ENCODE data around the gene EXOC6B.
A peak's percentile ranks its signal among the peaks of the same experiment; 100 is the strongest.

Gene EXOC6B

DNA sequence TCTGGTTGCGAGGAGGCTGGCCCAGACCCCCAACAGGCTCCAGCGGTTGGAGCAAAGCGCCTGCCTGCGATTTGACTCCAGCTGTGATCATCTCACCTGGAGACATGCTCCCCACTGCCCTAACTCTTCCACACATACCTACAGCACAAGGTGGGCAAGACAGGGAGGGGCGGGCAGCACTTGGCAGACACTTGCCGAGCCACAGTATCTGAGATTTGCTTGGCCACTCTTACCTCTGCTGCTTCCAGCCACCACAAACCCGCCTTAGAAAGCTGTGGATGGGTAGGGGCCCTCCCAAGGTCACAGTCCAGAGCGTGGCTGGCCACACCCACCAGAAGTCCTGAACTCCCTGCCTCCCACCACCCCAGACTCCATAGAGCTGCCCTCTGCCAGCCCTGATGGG is 686.4 kb downstream of the EXOC6B start:
- no peaks in the 10 kb centered on the region for H3K9me3 ChIP-seq (ENCODE audit: insufficient read depth, low read length)
- no peak for TF ChIP-seq EZH2phosphoT487 (IDR thresholded peaks at IDR 0.05; ENCODE audit: low read depth)
- H4K20me1 ChIP-seq (ENCODE audit: insufficient read depth, low read length), result no peaks in the 10 kb centered on the region
- no peak overlapping the region for H3K27ac ChIP-seq (ENCODE audit: low read length)
- no peak overlapping the region for H3K9ac ChIP-seq (ENCODE audit: low read length)
- H3K4me3 ChIP-seq (ENCODE audit: low read length), result no peak overlapping the region
- H3K4me2 ChIP-seq (ENCODE audit: low read length), result no peak overlapping the region
- H3K27me3 ChIP-seq (ENCODE audit: low read depth, low read length), result no peaks in the 10 kb centered on the region
- H3K79me2 ChIP-seq (ENCODE audit: low read length), result no peaks in the 10 kb centered on the region
- no peaks in the 10 kb centered on the region for H3K4me1 ChIP-seq (ENCODE audit: low read length)
- no peak overlapping the region for H2AFZ ChIP-seq (ENCODE audit: low read depth, low read length)
- H3K36me3 ChIP-seq (replicated peaks; ENCODE audit: low read depth, low read length), result no peaks in the 10 kb centered on the region

DNA sequence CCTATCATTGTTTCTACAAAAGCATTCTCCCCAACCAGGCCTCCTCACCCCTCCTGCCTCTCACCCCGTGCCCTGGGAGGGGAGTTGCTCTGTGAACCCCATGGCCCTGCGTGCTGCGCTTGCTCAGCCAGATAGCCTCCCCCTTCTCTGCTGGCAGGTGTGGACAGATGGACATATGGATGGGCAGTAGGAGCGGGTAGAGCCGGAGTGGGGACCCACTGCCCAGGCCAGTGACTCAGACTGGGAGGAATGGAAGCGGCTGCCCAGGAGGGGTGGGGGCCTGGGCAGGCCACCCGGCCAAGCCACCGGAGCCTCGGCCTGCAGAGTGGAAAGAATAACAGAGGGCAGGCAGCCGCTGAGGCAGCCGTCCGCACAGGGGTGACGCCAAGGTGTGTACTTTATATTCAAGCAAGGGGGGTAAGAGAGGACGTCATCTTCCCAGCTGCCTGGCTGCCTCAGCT is 686.9 kb downstream of the EXOC6B start:
- TF ChIP-seq CTCF (IDR thresholded peaks at IDR 0.05; ENCODE audit: low read depth, low read length) (no peak), EZH2phosphoT487 (IDR thresholded peaks at IDR 0.05; ENCODE audit: low read depth) (no peak)
- H3K79me2 ChIP-seq (ENCODE audit: low read length), result no peaks in the 10 kb centered on the region

GRCh38 chr2:72138011-72138881 is 687.6 kb downstream of the EXOC6B start:
- Histone ChIP-seq H3K27me3 (ENCODE audit: low read depth, low read length) (no peaks in the 10 kb centered on the region), H3K4me3 (ENCODE audit: low read length) (no peak overlapping the region), H3K79me2 (ENCODE audit: low read length) (no peaks in the 10 kb centered on the region), H3K9me3 (ENCODE audit: insufficient read depth, low read length) (no peaks in the 10 kb centered on the region), H3K9ac (ENCODE audit: low read length) (no peak overlapping the region), H3K27ac (ENCODE audit: low read length) (no peak overlapping the region), H3K4me1 (ENCODE audit: low read length) (no peaks in the 10 kb centered on the region), H4K20me1 (ENCODE audit: insufficient read depth, low read length) (no peaks in the 10 kb centered on the region), H3K4me2 (ENCODE audit: low read length) (peak overlapping the region; percentile 42; the same call in 1 of the 2 replicates), H3K36me3 (replicated peaks; ENCODE audit: low read depth, low read length) (no peaks in the 10 kb centered on the region), H2AFZ (ENCODE audit: low read depth, low read length) (no peak overlapping the region)
- TF ChIP-seq EZH2phosphoT487 (IDR thresholded peaks at IDR 0.05; ENCODE audit: low read depth) (no peak), CTCF (IDR thresholded peaks at IDR 0.05; ENCODE audit: low read depth, low read length) (no peak)

More for the DNA sequence above, 686.9 kb downstream of the EXOC6B start:
- no peak overlapping the region for H3K4me3 ChIP-seq (ENCODE audit: low read length)
- H3K36me3 ChIP-seq (replicated peaks; ENCODE audit: low read depth, low read length), result no peaks in the 10 kb centered on the region
- no peaks in the 10 kb centered on the region for H3K9me3 ChIP-seq (ENCODE audit: insufficient read depth, low read length)
- no peaks in the 10 kb centered on the region for H4K20me1 ChIP-seq (ENCODE audit: insufficient read depth, low read length)
- no peak overlapping the region for H3K4me2 ChIP-seq (ENCODE audit: low read length)
- no peaks in the 10 kb centered on the region for H3K27me3 ChIP-seq (ENCODE audit: low read depth, low read length)
- H3K4me1 ChIP-seq (ENCODE audit: low read length), result no peaks in the 10 kb centered on the region
- no peak overlapping the region for H2AFZ ChIP-seq (ENCODE audit: low read depth, low read length)
- no peak overlapping the region for H3K9ac ChIP-seq (ENCODE audit: low read length)
- no peak overlapping the region for H3K27ac ChIP-seq (ENCODE audit: low read length)

GRCh38 chr2:72137498-72138010 is 688.3 kb downstream of the EXOC6B start:
- Histone ChIP-seq H4K20me1 (ENCODE audit: insufficient read depth, low read length) (no peaks in the 10 kb centered on the region), H3K79me2 (ENCODE audit: low read length) (no peaks in the 10 kb centered on the region), H3K4me2 (ENCODE audit: low read length) (peak overlapping the region; percentile 42), H3K4me1 (ENCODE audit: low read length) (no peaks in the 10 kb centered on the region), H3K27me3 (ENCODE audit: low read depth, low read length) (no peaks in the 10 kb centered on the region), H2AFZ (ENCODE audit: low read depth, low read length) (peak overlapping the region; percentile 94), H3K9ac (ENCODE audit: low read length) (no peak overlapping the region), H3K36me3 (replicated peaks; ENCODE audit: low read depth, low read length) (no peaks in the 10 kb centered on the region), H3K4me3 (ENCODE audit: low read length) (no peak overlapping the region), H3K9me3 (ENCODE audit: insufficient read depth, low read length) (no peaks in the 10 kb centered on the region), H3K27ac (ENCODE audit: low read length) (no peak overlapping the region)
- peak; percentile 91 for TF ChIP-seq CTCF (IDR thresholded peaks at IDR 0.05; ENCODE audit: low read depth, low read length)
- no peak for TF ChIP-seq EZH2phosphoT487 (IDR thresholded peaks at IDR 0.05; ENCODE audit: low read depth)
